ENCODE data around the gene CDK5R2. TPM values are rescaled to one million over a fixed set of nuclear protein-coding genes. Genes with fewer than 3 reads are reported as not detected.
A peak's percentile ranks its signal among the peaks of the same experiment; 100 is the strongest.

The CDK5R2 gene
- total and polyA plus RNA-seq, 10 donors = not detected

DNA sequence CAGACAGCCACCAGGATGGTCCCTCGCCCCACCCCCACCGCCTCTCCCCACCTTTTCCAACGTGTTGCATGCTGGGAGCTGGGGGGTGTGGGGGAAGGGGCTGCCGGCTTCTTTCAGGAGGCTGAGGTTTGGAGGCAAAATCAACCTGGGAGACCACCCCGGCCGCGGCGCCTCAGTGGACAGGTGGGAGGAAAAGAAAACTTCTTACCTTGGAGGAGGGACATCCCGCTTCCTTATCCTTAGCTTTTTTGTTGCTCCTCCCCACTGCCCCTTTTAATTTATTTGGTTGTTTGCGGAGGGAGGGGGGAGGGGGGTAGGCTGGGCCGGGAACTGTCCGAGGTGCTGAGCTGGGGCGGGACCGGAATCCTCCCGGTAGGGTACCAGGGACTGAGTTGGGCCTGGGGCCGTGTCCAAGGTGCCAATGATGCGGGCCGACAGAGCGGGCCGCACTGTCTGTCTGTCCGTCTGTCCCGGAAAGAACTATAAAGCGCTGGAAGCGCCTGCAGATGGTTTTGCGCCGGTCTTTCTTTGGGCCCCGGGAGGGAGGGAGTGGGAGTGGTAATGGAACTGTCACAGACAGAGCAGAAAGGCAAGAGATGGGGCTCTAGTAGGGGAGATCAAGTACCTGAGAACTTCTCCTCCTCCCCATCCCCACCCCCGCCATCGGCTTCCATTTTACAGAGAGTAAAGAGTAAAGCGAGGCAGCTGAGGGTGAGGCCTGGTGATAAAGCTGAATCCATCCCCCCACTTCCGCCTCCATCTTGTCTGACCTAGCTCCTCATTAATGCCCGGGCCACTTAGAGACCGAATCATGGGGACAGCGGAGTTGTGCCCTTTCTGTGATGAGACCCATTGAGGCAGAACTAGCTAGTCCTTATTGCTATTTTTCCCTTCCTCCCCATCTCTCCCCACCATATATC lies 2.4 kb downstream of the CDK5R2 start:
- peaks cover 3 to 43% (median 27%) of the 10 kb centered on the region in 6 donors for H3K4me1 ChIP-seq
- no peak overlapping the region for H3K4me3 ChIP-seq
- no peaks in the 10 kb centered on the region for H3K36me3 ChIP-seq
- TF ChIP-seq POLR2A (IDR thresholded peaks at IDR 0.05) (no peak), POLR2AphosphoS5 (IDR thresholded peaks at IDR 0.05) (no peak)
- TF ChIP-seq, protein P1, sequence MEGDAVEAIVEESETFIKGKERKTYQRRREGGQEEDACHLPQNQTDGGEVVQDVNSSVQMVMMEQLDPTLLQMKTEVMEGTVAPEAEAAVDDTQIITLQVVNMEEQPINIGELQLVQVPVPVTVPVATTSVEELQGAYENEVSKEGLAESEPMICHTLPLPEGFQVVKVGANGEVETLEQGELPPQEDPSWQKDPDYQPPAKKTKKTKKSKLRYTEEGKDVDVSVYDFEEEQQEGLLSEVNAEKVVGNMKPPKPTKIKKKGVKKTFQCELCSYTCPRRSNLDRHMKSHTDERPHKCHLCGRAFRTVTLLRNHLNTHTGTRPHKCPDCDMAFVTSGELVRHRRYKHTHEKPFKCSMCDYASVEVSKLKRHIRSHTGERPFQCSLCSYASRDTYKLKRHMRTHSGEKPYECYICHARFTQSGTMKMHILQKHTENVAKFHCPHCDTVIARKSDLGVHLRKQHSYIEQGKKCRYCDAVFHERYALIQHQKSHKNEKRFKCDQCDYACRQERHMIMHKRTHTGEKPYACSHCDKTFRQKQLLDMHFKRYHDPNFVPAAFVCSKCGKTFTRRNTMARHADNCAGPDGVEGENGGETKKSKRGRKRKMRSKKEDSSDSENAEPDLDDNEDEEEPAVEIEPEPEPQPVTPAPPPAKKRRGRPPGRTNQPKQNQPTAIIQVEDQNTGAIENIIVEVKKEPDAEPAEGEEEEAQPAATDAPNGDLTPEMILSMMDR (IDR thresholded peaks at IDR 0.05 in 8 of 11, conservative IDR thresholded peaks at IDR 0.05 in 3 of 11) = no peak
- DNase-seq = no peak
- peaks cover 0 to 4% (median 0%) of the 10 kb centered on the region in 8 donors for H3K9me3 ChIP-seq
- WGBS, 5 donors = 14 to 27% (median 16%) methylated on average over 29 to 34 of the region's 34 CpGs
- H3K27me3 ChIP-seq (replicated peaks in 1 of 7) = peaks cover 0 to 100% (median 72%) of the 10 kb centered on the region in 7 donors
- H3K27ac ChIP-seq = no peak overlapping the region
- intact Hi-C loops (cut with DNase I; ENCODE audit: low total_unique reads) = no loop called here

DNA sequence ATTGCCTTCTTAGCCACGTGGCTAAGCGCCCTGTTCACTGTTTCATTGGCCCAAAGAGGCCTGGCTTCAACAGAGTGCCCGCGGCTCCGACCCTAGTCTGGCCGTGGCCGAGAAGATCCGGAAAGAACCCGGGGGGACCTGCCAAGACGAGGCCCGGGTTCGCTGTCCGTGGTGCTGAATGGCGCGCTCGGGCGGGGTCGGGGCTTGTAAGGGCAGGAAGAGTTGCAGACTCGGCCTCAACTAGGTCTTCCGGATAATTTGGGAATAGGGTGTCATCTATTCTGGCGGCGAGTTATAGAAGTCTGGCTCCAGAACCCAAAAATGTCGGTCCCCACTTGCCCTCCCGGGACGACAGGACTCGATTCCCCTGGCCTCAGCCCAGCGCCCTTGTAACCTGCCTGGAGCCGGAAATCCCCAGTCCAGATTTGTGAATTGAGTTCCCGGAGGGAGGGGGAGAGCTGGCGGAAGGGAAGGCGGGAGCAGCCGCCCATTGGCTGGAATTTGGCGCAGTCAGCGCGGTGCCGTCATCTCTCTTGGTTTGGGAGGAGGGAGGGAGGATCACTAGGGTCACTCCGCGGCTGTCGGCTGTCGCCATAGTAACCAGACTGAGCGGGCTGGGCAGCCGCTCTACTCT lies 3.5 kb downstream of the CDK5R2 start:
- Histone ChIP-seq H3K27me3 (replicated peaks in 1 of 7) (peaks cover 0 to 98% (median 80%) of the 10 kb centered on the region in 7 donors), H3K4me1 (peaks cover 3 to 43% (median 27%) of the 10 kb centered on the region in 6 donors), H3K36me3 (no peaks in the 10 kb centered on the region), H3K9me3 (peaks cover 0 to 4% (median 0%) of the 10 kb centered on the region in 8 donors), H3K4me3 (peak overlapping the region in 2 of 8 donors; percentile 9 to 47), H3K27ac (no peak overlapping the region)
- WGBS, 5 donors = 2 to 10% (median 5%) methylated on average over 39 to 42 of the region's 42 CpGs
- no peak for TF ChIP-seq POLR2A (IDR thresholded peaks at IDR 0.05)
- no peak for TF ChIP-seq POLR2AphosphoS5 (IDR thresholded peaks at IDR 0.05)
- TF ChIP-seq, protein P1 (IDR thresholded peaks at IDR 0.05 in 8 of 11, conservative IDR thresholded peaks at IDR 0.05 in 3 of 11) = peak in 1 of 11 experiments; percentile 11
- no peak for DNase-seq
- intact Hi-C loops (cut with DNase I; ENCODE audit: low total_unique reads) = no loop called here

DNA sequence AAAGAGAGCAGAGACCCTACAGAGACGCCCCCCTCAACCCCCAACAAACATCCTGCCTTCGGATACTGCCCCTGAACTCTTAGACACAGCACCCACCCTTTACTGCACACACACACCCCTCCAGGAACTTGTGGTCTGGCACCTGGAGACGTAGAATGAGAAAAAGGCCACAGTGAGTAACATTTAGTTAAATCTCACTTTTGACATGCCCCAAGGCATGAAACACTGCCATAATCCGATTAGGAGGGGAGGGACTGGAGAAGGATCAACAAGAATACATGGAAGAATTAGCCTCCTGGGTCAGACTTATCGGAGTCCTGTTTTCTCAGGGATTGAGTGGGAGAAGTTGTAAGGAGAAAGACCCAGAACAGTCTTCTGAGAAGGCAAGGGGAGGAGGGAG lies 4.1 kb downstream of the CDK5R2 start:
- peaks cover 3 to 43% (median 27%) of the 10 kb centered on the region in 6 donors for H3K4me1 ChIP-seq

More for the DNA sequence above, 4.1 kb downstream of the CDK5R2 start:
- Histone ChIP-seq H3K4me3 (peak overlapping the region in 1 of 8 donors; percentile 47), H3K27ac (no peak overlapping the region), H3K9me3 (peaks cover 0 to 4% (median 0%) of the 10 kb centered on the region in 8 donors), H3K27me3 (replicated peaks in 1 of 7) (peaks cover 0 to 98% (median 80%) of the 10 kb centered on the region in 7 donors), H3K36me3 (no peaks in the 10 kb centered on the region)
- intact Hi-C loops (cut with DNase I; ENCODE audit: low total_unique reads) = no loop called here
- 13 to 35% (median 19%) methylated on average over 5 of the region's 5 CpGs for WGBS, 5 donors
- no peak for TF ChIP-seq POLR2A (IDR thresholded peaks at IDR 0.05)
- TF ChIP-seq, protein P1 (IDR thresholded peaks at IDR 0.05 in 8 of 11, conservative IDR thresholded peaks at IDR 0.05 in 3 of 11) = no peak
- TF ChIP-seq POLR2AphosphoS5 (IDR thresholded peaks at IDR 0.05) = no peak
- DNase-seq = no peak

All from spleen (tissue), 11 donors.